ENCODE measurements around the gene ABI2.

GRCh38 chr2:203383038-203383437 lies 54.8 kb downstream of the ABI2 start:
- TF ChIP-seq, protein P1, sequence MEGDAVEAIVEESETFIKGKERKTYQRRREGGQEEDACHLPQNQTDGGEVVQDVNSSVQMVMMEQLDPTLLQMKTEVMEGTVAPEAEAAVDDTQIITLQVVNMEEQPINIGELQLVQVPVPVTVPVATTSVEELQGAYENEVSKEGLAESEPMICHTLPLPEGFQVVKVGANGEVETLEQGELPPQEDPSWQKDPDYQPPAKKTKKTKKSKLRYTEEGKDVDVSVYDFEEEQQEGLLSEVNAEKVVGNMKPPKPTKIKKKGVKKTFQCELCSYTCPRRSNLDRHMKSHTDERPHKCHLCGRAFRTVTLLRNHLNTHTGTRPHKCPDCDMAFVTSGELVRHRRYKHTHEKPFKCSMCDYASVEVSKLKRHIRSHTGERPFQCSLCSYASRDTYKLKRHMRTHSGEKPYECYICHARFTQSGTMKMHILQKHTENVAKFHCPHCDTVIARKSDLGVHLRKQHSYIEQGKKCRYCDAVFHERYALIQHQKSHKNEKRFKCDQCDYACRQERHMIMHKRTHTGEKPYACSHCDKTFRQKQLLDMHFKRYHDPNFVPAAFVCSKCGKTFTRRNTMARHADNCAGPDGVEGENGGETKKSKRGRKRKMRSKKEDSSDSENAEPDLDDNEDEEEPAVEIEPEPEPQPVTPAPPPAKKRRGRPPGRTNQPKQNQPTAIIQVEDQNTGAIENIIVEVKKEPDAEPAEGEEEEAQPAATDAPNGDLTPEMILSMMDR (IDR thresholded peaks at IDR 0.05; ENCODE audit: low read length): no peak
- no peak for TF ChIP-seq EZH2 (IDR thresholded peaks at IDR 0.05; ENCODE audit: borderline replicate concordance, low read length)

Data from OCI-LY1 (cell line).